H1 (cell line): ENCODE data around the gene CADPS. TPM values are rescaled to one million over a fixed set of nuclear protein-coding genes. Genes with fewer than 3 reads are reported as not detected.

ENCODE experiments used
- CTCF ChIA-PET: fragments of 300-600 bp; sonication (Branson Sonifier 250); formaldehyde crosslinking; loops from one replicate; lab custom pipeline; 2021; ENCODE audit not compliant: partially characterized antibody; lab: Charles Lee
- POLR2A ChIA-PET: fragments of 300-600 bp; sonication (Branson Sonifier 250); formaldehyde crosslinking; loops from one replicate; lab custom pipeline; 2021; ENCODE audit warnings: inconsistent platforms; ENCODE audit not compliant: partially characterized antibody; lab: Charles Lee
- DNase-seq, 2 experiments: peaks; one replicate each; pipeline versions ENCODE4 v3.0.0 to v3.0.0-alpha.2; 2010 to 2022; ENCODE audit warnings: low spot score in 2 of 2, low read depth in 1 of 2, mixed read lengths in 1 of 2
- FAIRE-seq: peaks from 2 replicates; lab custom pipeline; 2011; peaks lifted over from hg19 to GRCh38; lab: Jason Lieb, UNC
- H2AFZ ChIP-seq: 2 replicates; pipeline ENCODE4 v1.8.1; 2012; ENCODE audit warnings: low read length, inconsistent platforms
- H2AK5ac ChIP-seq: 2 replicates; pipeline ENCODE4 v1.6.1; 2013; ENCODE audit warnings: low read depth, low read length
- H2BK120ac ChIP-seq: replicated peaks from 2 replicates; pipeline ENCODE3; 2013; ENCODE audit warnings: low read depth, low read length, inconsistent platforms
- H2BK12ac ChIP-seq: 2 replicates; pipeline ENCODE4 v1.6.1; 2013; ENCODE audit warnings: low read depth, low read length
- H2BK15ac ChIP-seq: 2 replicates; pipeline ENCODE4 v1.6.1; 2013; ENCODE audit warnings: low read length
- H2BK20ac ChIP-seq: 2 replicates; pipeline ENCODE4 v1.6.1; 2013; ENCODE audit warnings: low read length
- H2BK5ac ChIP-seq: 2 replicates; pipeline ENCODE4 v1.6.1; 2013; ENCODE audit warnings: low read depth, low read length
- H3K14ac ChIP-seq: 2 replicates; pipeline ENCODE4 v1.6.1; 2013; ENCODE audit warnings: inconsistent platforms; ENCODE audit not compliant: insufficient read length
- H3K18ac ChIP-seq: 2 replicates; pipeline ENCODE4 v1.6.1; 2013; ENCODE audit warnings: low read length; ENCODE audit errors: extremely low read depth
- H3K23ac ChIP-seq: 2 replicates; pipeline ENCODE4 v1.6.1; 2013; ENCODE audit warnings: inconsistent platforms; ENCODE audit not compliant: insufficient read length
- H3K23me2 ChIP-seq: 2 replicates; pipeline ENCODE4 v1.6.1; 2013; ENCODE audit warnings: low read depth, low read length
- H3K27ac ChIP-seq: 2 replicates; pipeline ENCODE4 v1.6.1; 2011; ENCODE audit warnings: low read depth, low read length, inconsistent platforms
- H3K27me3 ChIP-seq, 4 experiments: replicated peaks in 1 of 4; 1 replicate in 1 of 4; 2 replicates in 3 of 4; pipeline versions ENCODE4 v1.6.1 to v1.8.1; 2011 to 2013; ENCODE audit warnings: low read length in 3 of 4, mild to moderate bottlenecking in 3 of 4, inconsistent platforms in 2 of 4, mixed read lengths in 2 of 4, moderate library complexity in 1 of 4; ENCODE audit not compliant: control insufficient read depth in 3 of 4, insufficient read depth in 3 of 4; ENCODE audit errors: extremely low read depth in 1 of 4
- H3K36me3 ChIP-seq, 4 experiments: 2 replicates each; pipeline versions ENCODE4 v1.6.1 to v1.8.1; 2011 to 2013; ENCODE audit warnings: mild to moderate bottlenecking in 4 of 4, low read length in 3 of 4, moderate library complexity in 2 of 4, control low read depth in 1 of 4, inconsistent platforms in 1 of 4; ENCODE audit not compliant: insufficient read depth in 4 of 4, control insufficient read depth in 2 of 4
- H3K4ac ChIP-seq: replicated peaks from 2 replicates; pipeline ENCODE3; 2013; ENCODE audit warnings: low read length, low read depth, mixed read lengths, inconsistent platforms; ENCODE audit not compliant: insufficient read length
- H3K4me1 ChIP-seq, 4 experiments: replicated peaks in 1 of 4; 1 replicate in 1 of 4; 2 replicates in 3 of 4; pipeline versions ENCODE4 v1.6.1 to v1.8.1; 2011 to 2013; ENCODE audit warnings: low read length in 3 of 4, inconsistent platforms in 2 of 4, mixed read lengths in 1 of 4; ENCODE audit not compliant: insufficient read depth in 4 of 4, control insufficient read depth in 3 of 4
- H3K4me2 ChIP-seq, 2 experiments: 2 replicates each; pipeline versions ENCODE4 v1.6.1 to v1.8.1; 2011 to 2013; ENCODE audit warnings: low read depth in 2 of 2, low read length in 2 of 2, control low read depth in 1 of 2, inconsistent platforms in 1 of 2, mild to moderate bottlenecking in 1 of 2; ENCODE audit not compliant: insufficient read depth in 1 of 2
- H3K4me3 ChIP-seq, 4 experiments: fragments of 200-600, 300-600 bp in 1 of 4; sonication (generic), shearing (Covaris generic), sonication (Bioruptor Twin) in 1 of 4; 2 replicates each; pipeline versions ENCODE4 v1.5.1 to v1.8.1; 2011 to 2016; ENCODE audit warnings: low read length in 4 of 4, low read depth in 3 of 4, control low read depth in 2 of 4, inconsistent platforms in 2 of 4, mild to moderate bottlenecking in 2 of 4, mixed read lengths in 1 of 4, moderate library complexity in 1 of 4; ENCODE audit not compliant: insufficient read depth in 2 of 4; ENCODE audit errors: extremely low read depth in 1 of 4
- H3K56ac ChIP-seq: replicated peaks from 2 replicates; pipeline ENCODE3; 2013; ENCODE audit warnings: low read depth, mild to moderate bottlenecking, mixed read lengths, low read length, inconsistent platforms; ENCODE audit not compliant: insufficient read length
- H3K79me1 ChIP-seq: 2 replicates; pipeline ENCODE4 v1.6.1; 2013; ENCODE audit warnings: low read depth, low read length, control low read depth
- H3K79me2 ChIP-seq, 2 experiments: 2 replicates each; pipeline versions ENCODE4 v1.6.1 to v1.8.1; 2012 to 2013; ENCODE audit warnings: low read length in 2 of 2, mild to moderate bottlenecking in 2 of 2, inconsistent platforms in 1 of 2; ENCODE audit not compliant: insufficient read depth in 2 of 2, control insufficient read depth in 1 of 2
- H3K9ac ChIP-seq, 4 experiments: replicated peaks in 1 of 4; 1 replicate in 1 of 4; 2 replicates in 3 of 4; pipeline versions ENCODE4 v1.6.1 to v1.8.1; 2011 to 2013; ENCODE audit warnings: low read depth in 3 of 4, low read length in 3 of 4, control low read depth in 2 of 4, mild to moderate bottlenecking in 2 of 4, moderate library complexity in 2 of 4, inconsistent platforms in 1 of 4; ENCODE audit errors: extremely low read depth in 1 of 4
- H3K9me3 ChIP-seq, 2 experiments: 2 replicates each; pipeline versions ENCODE4 v1.6.1 to v1.8.1; 2012 to 2013; ENCODE audit warnings: mild to moderate bottlenecking in 2 of 2, moderate library complexity in 2 of 2, control low read depth in 1 of 2, inconsistent platforms in 1 of 2, low read depth in 1 of 2, low read length in 1 of 2, mixed read lengths in 1 of 2; ENCODE audit not compliant: insufficient read depth in 2 of 2
- H4K20me1 ChIP-seq, 2 experiments: replicated peaks in 1 of 2; 2 replicates each; pipeline versions ENCODE3 to v1.8.1; 2011 to 2013; ENCODE audit warnings: inconsistent platforms in 2 of 2, low read length in 2 of 2, mild to moderate bottlenecking in 1 of 2; ENCODE audit not compliant: insufficient read depth in 2 of 2, control insufficient read depth in 1 of 2
- H4K5ac ChIP-seq: 2 replicates; pipeline ENCODE4 v1.6.1; 2013; ENCODE audit warnings: low read length, low read depth, mixed read lengths, inconsistent platforms; ENCODE audit not compliant: insufficient read length
- H4K8ac ChIP-seq: 2 replicates; pipeline ENCODE4 v1.8.0; 2013; ENCODE audit warnings: mild to moderate bottlenecking, moderate library complexity, low read length, inconsistent platforms; ENCODE audit not compliant: insufficient read depth; ENCODE audit errors: extremely low read depth
- H4K91ac ChIP-seq: replicated peaks from 2 replicates; pipeline ENCODE3; 2013; ENCODE audit warnings: low read length, mixed read lengths, inconsistent platforms; ENCODE audit not compliant: insufficient read length
- ASH2L ChIP-seq: fragments of 200-600, 300-600 bp; sonication (generic); IDR thresholded peaks from one replicate; pipeline ENCODE4 v1.7.1; 2017; ENCODE audit warnings: low read length
- CHD2 ChIP-seq: IDR thresholded peaks from 2 replicates; pipeline ENCODE4 v1.6.1; 2012; ENCODE audit warnings: low read length, improper control_type of control experiment
- EZH2 ChIP-seq: fragments of 200-600 bp; sonication (generic); IDR thresholded peaks from 2 replicates; pipeline ENCODE4 v1.7.1; 2012; ENCODE audit warnings: low read depth, mild to moderate bottlenecking, moderate library complexity, low read length, inconsistent platforms; ENCODE audit not compliant: severe bottlenecking
- KDM1A ChIP-seq: fragments of 200-600, 300-600 bp; sonication (generic); IDR thresholded peaks from 2 replicates; pipeline ENCODE4 v1.7.1; 2016; ENCODE audit warnings: mild to moderate bottlenecking, low read length, borderline replicate concordance
- KDM5A ChIP-seq: fragments of 200-600 bp; IDR thresholded peaks from 2 replicates; pipeline ENCODE4 v1.7.1; 2012; ENCODE audit warnings: mild to moderate bottlenecking, low read length, inconsistent platforms, mixed read lengths
- MAFK ChIP-seq: IDR thresholded peaks from 2 replicates; pipeline ENCODE4 v1.6.1; 2012; ENCODE audit warnings: low read depth, mild to moderate bottlenecking, improper control_type of control experiment, low read length
- SUZ12 ChIP-seq: fragments of 200-600 bp; sonication (generic); IDR thresholded peaks from 2 replicates; pipeline ENCODE4 v1.6.1; 2012; ENCODE audit warnings: mild to moderate bottlenecking, inconsistent platforms, low read length, moderate library complexity, mixed read lengths
- WGBS, 2 experiments: shearing (Covaris generic) in 1 of 2; methylation state at CpG; one replicate each; pipeline versions ENCODE4 v1.1.6 to v1.1.7; 2013 to 2015; ENCODE audit warnings: low lambda C conversion rate in 2 of 2, mixed read lengths in 2 of 2, inconsistent platforms in 1 of 2, low coverage in 1 of 2, missing lambda C conversion rate in 1 of 2; ENCODE audit not compliant: insufficient replicate concordance in 2 of 2, insufficient coverage in 1 of 2, insufficient read length in 1 of 2; ENCODE audit errors: extremely low coverage in 1 of 2, missing lambda C conversion rate in 1 of 2; 5-methylcytosine and 5-hydroxymethylcytosine counted together
- polyA plus RNA-seq, 7 experiments: library from polyadenylated mRNA; depleted of rRNA in 3 of 7; stranded (reverse) in 5 of 7; unstranded in 2 of 7; fragments of >200 nt in 5 of 7; fragments of 200-250 nt in 2 of 7; gene quantifications; 1 replicate in 5 of 7; 2 replicates in 1 of 7; 4 replicates in 1 of 7; pipeline versions ENCODE4 v1.2.1 to v1.2.3, GENCODE V29; 2011 to 2013; ENCODE audit warnings: missing spikeins in 2 of 7, mixed read lengths in 2 of 7
- total RNA-seq: library from RNA; stranded (reverse); fragmentation: NEBNext Ultra II Directional; extraction: Animal tissue kit (Norgen Biotek cat#: 25700); gene quantifications from 2 replicates; pipeline ENCODE4 v1.2.1, GENCODE V29; 2021
- TF ChIP-seq, protein P1 (sequence below): IDR thresholded peaks from 2 replicates; pipeline ENCODE4 v1.6.1; 2012; ENCODE audit warnings: inconsistent platforms

CADPS gene
- total and polyA plus RNA-seq, 2 of the 8 experiments (the other 6 are each of a cell fraction or from before 2014, with no cell fraction given), result 7.1 to 10.2 TPM

DNA sequence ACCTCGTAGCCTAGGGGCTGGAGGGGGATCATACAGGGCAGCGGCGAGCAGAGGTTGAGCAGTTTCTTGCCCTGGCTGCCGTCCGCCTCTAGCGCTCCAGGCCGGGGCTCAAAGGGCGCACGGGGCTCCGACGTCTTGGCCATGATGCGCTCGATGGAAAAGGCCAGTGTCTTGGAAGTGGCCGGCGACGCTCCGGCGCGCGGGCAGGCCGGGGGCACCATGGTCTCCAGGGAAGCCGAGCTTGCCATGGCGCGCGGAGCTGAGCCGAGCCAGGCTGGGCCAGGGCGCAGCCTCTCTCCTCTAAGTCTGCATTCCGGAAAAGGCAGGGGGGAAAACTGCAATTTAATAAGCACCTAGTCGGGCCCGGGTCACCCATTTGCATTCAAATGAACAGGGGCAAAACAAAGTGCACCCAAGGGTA is 502.6 kb downstream of the CADPS start:
- Histone ChIP-seq H2BK5ac (no peak overlapping the region), H3K79me2 (no peaks in the 10 kb centered on the region), H3K4me2 (peak overlapping the region; percentile 69 to 90), H3K56ac (no peak overlapping the region), H3K18ac (peak overlapping the region; percentile 83), H3K4me3 (peak overlapping the region; percentile 2 to 60 (median 32); a peak in 5 of 8 replicates), H2BK12ac (no peak overlapping the region; the same call in 1 of the 2 replicates), H4K5ac (no peak overlapping the region), H3K9ac (no peak overlapping the region), H2BK15ac (no peak overlapping the region; the same call in 1 of the 2 replicates)
- peak; percentile 73 for TF ChIP-seq SUZ12
- peak; percentile 1 for TF ChIP-seq ASH2L
- peak; percentile 91 for TF ChIP-seq EZH2
- TF ChIP-seq, protein P1, sequence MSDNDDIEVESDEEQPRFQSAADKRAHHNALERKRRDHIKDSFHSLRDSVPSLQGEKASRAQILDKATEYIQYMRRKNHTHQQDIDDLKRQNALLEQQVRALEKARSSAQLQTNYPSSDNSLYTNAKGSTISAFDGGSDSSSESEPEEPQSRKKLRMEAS, result peak; percentile 41; the same call in 1 of the 2 replicates
- no peak for TF ChIP-seq KDM1A
- no peak for TF ChIP-seq MAFK
- no peak for TF ChIP-seq KDM5A
- no peak for TF ChIP-seq CHD2
- TF ChIP-seq, all 59 proteins: peak for 4
- no peak overlapping the region for H2AK5ac ChIP-seq
- no peak overlapping the region for H3K27ac ChIP-seq
- H3K4ac ChIP-seq, result no peak overlapping the region
- FAIRE-seq, result no peak
- no peak overlapping the region for H3K23ac ChIP-seq
- H4K8ac ChIP-seq, result peak overlapping the region; percentile 17; the same call in 1 of the 2 replicates
- peaks cover 18 to 66% (median 46%) of the 10 kb centered on the region in 4 experiments for H3K4me1 ChIP-seq
- ChIA-PET POLR2A (no interaction called here), CTCF (interaction anchor here (0.7 to 2.1 kb wide), 6 partner anchors 13 to 186 kb away, joined by 3 to 8 read pairs (median 4); no protein-coding TSS in a partner anchor)
- H4K20me1 ChIP-seq, result peaks cover 2 to 20% of the 10 kb centered on the region in 2 experiments
- no peaks in the 10 kb centered on the region for H3K79me1 ChIP-seq
- peaks cover 5% of the 10 kb centered on the region; the same call in 1 of the 2 replicates for H3K23me2 ChIP-seq
- no peak overlapping the region for H3K14ac ChIP-seq
- H2BK120ac ChIP-seq, result no peak overlapping the region
- H2AFZ ChIP-seq, result no peak overlapping the region
- no peak overlapping the region for H4K91ac ChIP-seq
- no peaks in the 10 kb centered on the region; a peak in 1 of 4 replicates for H3K9me3 ChIP-seq
- DNase-seq, result no peak
- 2% methylated on average over 29 of the region's 30 CpGs; no CpG with 5 or more reads in 1 of the 2 experiments for WGBS, 2 experiments
- H3K27me3 ChIP-seq, result peaks cover 97 to 100% (median 99%) of the 10 kb centered on the region in 4 experiments
- H3K36me3 ChIP-seq, result 0 out of 8 replicates have a peak, but pooled peaks cover 0 to 4% (median 0%) of the 10 kb centered on the region in 4 experiments
- no peak overlapping the region for H2BK20ac ChIP-seq
